HepG2 (cell line): ENCODE data around the gene PDHX. TPM values are rescaled to one million over a fixed set of nuclear protein-coding genes. Genes with fewer than 3 reads are reported as not detected.

ENCODE experiments used
- AKAP8 ChIP-seq: sonication (generic); formaldehyde crosslinking; IDR thresholded peaks from 2 replicates; pipeline ENCODE4 v1.5.1; 2020; ENCODE audit warnings: mild to moderate bottlenecking, missing genetic modification reagents
- ARNT2 ChIP-seq: sonication (generic); formaldehyde crosslinking; IDR thresholded peaks from 2 replicates; pipeline ENCODE4 v1.8.0; 2022; ENCODE audit warnings: mild to moderate bottlenecking, low read depth, missing genetic modification reagents, moderate library complexity
- CHD2 ChIP-seq: IDR thresholded peaks from 2 replicates; pipeline ENCODE4 v1.6.1; 2011; ENCODE audit warnings: low read depth, low read length, improper control_type of control experiment
- FOXK1 ChIP-seq: sonication (generic); formaldehyde crosslinking; IDR thresholded peaks from 2 replicates; pipeline ENCODE4 v1.4.0; 2020; ENCODE audit warnings: low read depth, missing genetic modification reagents, borderline replicate concordance
- HHEX ChIP-seq: IDR thresholded peaks from 2 replicates; pipeline ENCODE4 v1.6.1; 2016; ENCODE audit warnings: control low read depth
- HMGXB4 ChIP-seq, 2 experiments: sonication (generic) in 1 of 2; formaldehyde crosslinking in 1 of 2; IDR thresholded peaks; 2 replicates each; pipeline versions ENCODE4 v1.4.0 to v1.6.1; 2018 to 2020; ENCODE audit warnings: missing genetic modification reagents in 2 of 2, borderline replicate concordance in 1 of 2, low read depth in 1 of 2, mild to moderate bottlenecking in 1 of 2, missing biosample characterization in 1 of 2
- KDM2A ChIP-seq: sonication (generic); formaldehyde crosslinking; IDR thresholded peaks from 2 replicates; pipeline ENCODE4 v1.4.0; 2020; ENCODE audit warnings: low read depth, missing genetic modification reagents, borderline replicate concordance
- MTF2 ChIP-seq: sonication (generic); formaldehyde crosslinking; IDR thresholded peaks from 2 replicates; pipeline ENCODE4 v1.5.0; 2020; ENCODE audit warnings: missing genetic modification reagents, borderline replicate concordance
- SP2 ChIP-seq: sonication (generic); formaldehyde crosslinking; IDR thresholded peaks from 2 replicates; pipeline ENCODE4 v1.5.1; 2020; ENCODE audit warnings: mild to moderate bottlenecking, missing genetic modification reagents
- SP5 ChIP-seq: IDR thresholded peaks from 2 replicates; pipeline ENCODE4 v1.6.1; 2016; ENCODE audit warnings: low read depth, borderline replicate concordance
- STAG1 ChIP-seq: sonication (generic); formaldehyde crosslinking; IDR thresholded peaks from 2 replicates; pipeline ENCODE4 v1.4.0; 2020; ENCODE audit warnings: missing genetic modification reagents
- TAF1 ChIP-seq: sonication (generic); formaldehyde crosslinking; IDR thresholded peaks from 2 replicates; pipeline ENCODE4 v1.4.0; 2020; ENCODE audit warnings: missing genetic modification reagents
- THAP9 ChIP-seq: sonication (generic); formaldehyde crosslinking; IDR thresholded peaks from 2 replicates; pipeline ENCODE4; 2020; ENCODE audit warnings: missing genetic modification reagents, mild to moderate bottlenecking, borderline replicate concordance
- ZBTB2 ChIP-seq: sonication (generic); formaldehyde crosslinking; IDR thresholded peaks from 2 replicates; pipeline ENCODE4 v1.8.0; 2022; ENCODE audit warnings: low read depth, missing genetic modification reagents
- ZFP91 ChIP-seq: sonication (generic); formaldehyde crosslinking; IDR thresholded peaks from 2 replicates; pipeline ENCODE4 v1.9.0; 2022; ENCODE audit warnings: missing genetic modification reagents, mild to moderate bottlenecking, borderline replicate concordance
- ZKSCAN8 ChIP-seq: IDR thresholded peaks from 2 replicates; pipeline ENCODE4 v1.6.1; 2016; ENCODE audit warnings: borderline replicate concordance, missing genetic modification reagents, missing compliant biosample characterization
- ZNF160 ChIP-seq: sonication (generic); formaldehyde crosslinking; IDR thresholded peaks from 2 replicates; pipeline ENCODE4 v1.8.0; 2022; ENCODE audit warnings: mild to moderate bottlenecking, inconsistent platforms, missing genetic modification reagents
- ZNF530 ChIP-seq: sonication (generic); formaldehyde crosslinking; IDR thresholded peaks from 2 replicates; pipeline ENCODE4 v1.5.0; 2020; ENCODE audit warnings: low read depth, mild to moderate bottlenecking, missing genetic modification reagents
- ZNF567 ChIP-seq: sonication (generic); formaldehyde crosslinking; IDR thresholded peaks from 2 replicates; pipeline ENCODE4 v1.8.1; 2023; ENCODE audit warnings: mild to moderate bottlenecking, missing genetic modification reagents, borderline replicate concordance
- ZNF879 ChIP-seq: sonication (generic); formaldehyde crosslinking; IDR thresholded peaks from 2 replicates; pipeline ENCODE4 v1.8.1; 2023; ENCODE audit warnings: missing genetic modification reagents
- ZSCAN20 ChIP-seq: sonication (generic); formaldehyde crosslinking; IDR thresholded peaks from 2 replicates; pipeline ENCODE4 v1.4.0; 2020; ENCODE audit warnings: missing genetic modification reagents, mild to moderate bottlenecking, borderline replicate concordance
- polyA plus RNA-seq, 8 experiments: library from polyadenylated mRNA; depleted of rRNA in 3 of 8; stranded (reverse) in 7 of 8; unstranded in 1 of 8; fragments of >200 nt; fragmentation: Illumina TruSeq in 4 of 8; extraction: Trizol in 4 of 8; gene quantifications; 2 replicates each; pipeline versions ENCODE4 v1.2.1 to v1.2.3, GENCODE V29; 2011 to 2016; ENCODE audit warnings: low read depth in 4 of 8, missing spikeins in 1 of 8, mixed read lengths in 1 of 8; ENCODE audit not compliant: insufficient read depth in 1 of 8
- total RNA-seq, 5 experiments: library from RNA; depleted of rRNA; stranded (reverse); fragments of >200 nt; fragmentation: Illumina TruSeq; extraction: Trizol; gene quantifications; 2 replicates each; pipeline ENCODE4 v1.2.3, GENCODE V29; 2016; ENCODE audit warnings: low read depth in 1 of 5

The PDHX gene
- total and polyA plus RNA-seq, 2 of the 13 experiments (the other 11 are each of a cell fraction or from before 2014, with no cell fraction given): 41.0 to 73.8 TPM

GRCh38 chr11:34916015-34916842 lies at the start of gene PDHX, which contains the start of gene APIP (continued):
- TF ChIP-seq HMGXB4 (CRISPR knock-in tag; IDR thresholded peaks at IDR 0.05; ENCODE audit: borderline replicate concordance in 1 of 2, low read depth in 1 of 2): peak; percentile 53 to 75; a peak in 2 of 4 replicates
- TF ChIP-seq ZBTB2: peak; percentile 95
- TF ChIP-seq ARNT2 (CRISPR knock-in tag): peak; percentile 6; the same call in 1 of the 2 replicates
- TF ChIP-seq ZFP91 (CRISPR knock-in tag): peak; percentile 75; the same call in 1 of the 2 replicates
- no peak for TF ChIP-seq CHD2
- TF ChIP-seq TAF1: peak; percentile 63
- TF ChIP-seq KDM2A (CRISPR knock-in tag): peak; percentile 90
- TF ChIP-seq STAG1 (CRISPR knock-in tag): no peak
- no peak; the same call in 1 of the 2 replicates for TF ChIP-seq MTF2 (CRISPR knock-in tag)
- no peak for TF ChIP-seq SP2
- peak; percentile 86; the same call in 1 of the 2 replicates for TF ChIP-seq ZNF567 (CRISPR knock-in tag)
- TF ChIP-seq ZNF530 (CRISPR knock-in tag): no peak
- peak; percentile 71; the same call in 1 of the 2 replicates for TF ChIP-seq ZSCAN20 (CRISPR knock-in tag)
- TF ChIP-seq FOXK1: no peak
- TF ChIP-seq ZNF160 (CRISPR knock-in tag): no peak
- peak; percentile 49 for TF ChIP-seq SP5 (CRISPR knock-in tag)
- TF ChIP-seq HHEX (CRISPR knock-in tag): no peak
- no peak; the same call in 1 of the 2 replicates for TF ChIP-seq ZKSCAN8
- TF ChIP-seq THAP9 (CRISPR knock-in tag): peak; percentile 39; the same call in 1 of the 2 replicates
- peak; percentile 18; the same call in 1 of the 2 replicates for TF ChIP-seq AKAP8 (CRISPR knock-in tag)
- TF ChIP-seq ZNF879 (CRISPR knock-in tag): no peak
